NAMALWA (cell line): ENCODE data around the gene CGREF1.
"Not testable (repeated sequence)": the region's sequence is repeated elsewhere in the genome, so short reads cannot be mapped to it uniquely, and the experiment has no call there.

Experiments used
- DNase-seq: peaks from one replicate; pipeline ENCODE4 v3.0.0-alpha.2; 2015; ENCODE audit warnings: low spot score

Gene CGREF1

GRCh38 chr2:27137322-27137935 is 18.5 kb upstream of the CGREF1 start:
- DNase-seq: no peak

DNA sequence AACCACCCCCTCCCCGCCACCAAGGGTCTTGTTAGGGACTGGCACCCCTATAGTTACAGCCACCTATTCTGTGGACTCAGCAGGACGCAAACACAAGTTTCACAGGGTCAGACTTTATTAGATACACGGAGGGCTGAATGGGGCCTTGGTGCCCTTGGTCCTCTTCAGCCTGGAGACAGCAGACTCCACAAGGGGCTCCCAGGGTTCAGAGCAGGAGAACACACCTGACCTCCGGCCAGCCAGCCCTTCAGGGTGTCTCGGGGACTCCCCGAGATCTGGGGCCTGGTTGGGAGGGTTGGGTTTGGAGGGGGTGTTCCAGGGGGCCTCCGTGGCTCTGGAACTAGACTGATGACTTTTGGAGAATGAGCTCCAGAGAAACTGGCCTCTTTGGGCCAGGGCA is 17.8 kb upstream of the CGREF1 start:
- no peak for DNase-seq

DNA sequence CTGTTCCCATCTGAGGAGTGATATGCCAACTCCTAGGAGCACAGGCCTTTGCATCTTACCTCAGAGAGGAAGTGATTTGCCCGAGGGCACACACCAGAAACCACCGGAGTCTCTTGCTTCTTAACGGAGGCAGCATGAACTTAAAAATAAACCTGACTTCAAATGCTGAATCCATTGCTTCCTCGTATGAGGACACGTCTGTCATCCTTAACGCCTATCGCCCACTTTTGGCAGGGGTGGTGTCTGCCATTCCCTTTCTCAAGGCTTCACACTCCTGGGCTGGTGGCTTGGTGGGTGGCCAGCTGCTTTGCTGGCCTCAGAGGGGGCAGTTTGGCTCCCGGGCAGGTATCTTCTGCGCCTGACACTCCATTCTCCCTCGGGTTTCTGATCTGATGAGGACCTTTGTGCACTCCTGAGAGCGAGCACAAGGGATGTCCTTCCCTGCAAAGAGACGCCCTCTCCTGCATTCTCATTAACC is 16.6 kb upstream of the CGREF1 start:
- DNase-seq: no peak

DNA sequence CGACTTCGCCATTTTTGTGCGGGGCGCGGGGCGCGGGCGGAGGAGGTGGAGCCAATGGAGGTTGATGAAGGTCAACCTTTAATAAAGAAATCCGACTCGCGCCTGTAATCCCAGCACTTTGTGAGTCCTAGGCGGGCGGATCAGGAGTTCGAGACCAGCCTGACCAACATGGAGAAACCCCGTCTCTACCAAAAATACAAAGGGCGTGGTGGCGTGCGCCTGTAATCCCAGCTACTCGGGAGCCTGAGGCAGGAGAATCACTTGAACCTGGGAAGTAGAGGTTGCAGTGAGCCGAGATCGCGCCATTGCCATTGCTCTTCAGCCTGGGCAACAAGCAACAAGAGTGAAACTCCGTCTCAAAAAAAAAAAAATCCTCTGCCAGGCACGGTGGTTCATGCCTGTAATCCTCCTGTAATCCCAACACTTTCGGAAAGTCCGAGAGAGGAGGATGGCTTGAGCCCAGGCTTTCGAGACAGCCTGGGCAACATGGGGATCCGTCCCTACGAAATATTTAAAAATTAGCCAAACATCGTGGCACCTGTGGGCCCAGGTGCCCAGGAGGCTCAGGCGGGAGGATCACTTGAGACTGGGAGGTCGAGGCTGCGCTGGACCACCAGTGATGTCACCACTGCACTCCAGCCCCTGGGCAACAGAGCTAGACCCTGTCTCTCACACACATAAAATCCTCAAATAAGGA is 16.0 kb upstream of the CGREF1 start:
- DNase-seq: no peak

- peak; percentile 97 for DNase-seq
Observed at GRCh38 chr2:27133905-27134780, 15.2 kb upstream of the CGREF1 start, which contains the start of gene PREB. Gene PREB, minus strand, starts transcription at chr2:27134636. Its CDS starts 215 bp downstream, at chr2:27134421.

GRCh38 chr2:27133195-27133875 is 14.4 kb upstream of the CGREF1 start:
- DNase-seq: no peak

DNA sequence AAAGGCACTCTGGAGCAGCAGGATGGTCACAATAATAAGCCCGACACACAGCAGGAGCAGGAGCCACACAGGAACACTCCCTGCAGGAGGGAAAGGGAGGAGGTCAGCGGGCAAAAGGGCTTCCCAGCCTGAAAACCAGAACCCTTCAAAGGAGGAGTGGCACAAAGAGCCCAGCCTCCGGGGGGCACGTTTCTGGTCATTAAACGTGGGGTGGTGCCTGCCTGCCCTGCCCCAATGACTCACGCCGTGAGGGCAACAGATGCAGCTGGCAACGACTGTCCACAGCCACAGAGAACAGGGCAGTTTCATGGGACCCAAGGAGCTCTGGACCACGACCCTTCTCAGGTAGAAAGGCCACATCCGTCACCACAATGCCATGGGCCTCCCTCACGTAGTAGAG is 12.5 kb upstream of the CGREF1 start:
- DNase-seq: no peak

- no peak for DNase-seq
Observed at GRCh38 chr2:27130396-27130795, 11.5 kb upstream of the CGREF1 start.

DNA sequence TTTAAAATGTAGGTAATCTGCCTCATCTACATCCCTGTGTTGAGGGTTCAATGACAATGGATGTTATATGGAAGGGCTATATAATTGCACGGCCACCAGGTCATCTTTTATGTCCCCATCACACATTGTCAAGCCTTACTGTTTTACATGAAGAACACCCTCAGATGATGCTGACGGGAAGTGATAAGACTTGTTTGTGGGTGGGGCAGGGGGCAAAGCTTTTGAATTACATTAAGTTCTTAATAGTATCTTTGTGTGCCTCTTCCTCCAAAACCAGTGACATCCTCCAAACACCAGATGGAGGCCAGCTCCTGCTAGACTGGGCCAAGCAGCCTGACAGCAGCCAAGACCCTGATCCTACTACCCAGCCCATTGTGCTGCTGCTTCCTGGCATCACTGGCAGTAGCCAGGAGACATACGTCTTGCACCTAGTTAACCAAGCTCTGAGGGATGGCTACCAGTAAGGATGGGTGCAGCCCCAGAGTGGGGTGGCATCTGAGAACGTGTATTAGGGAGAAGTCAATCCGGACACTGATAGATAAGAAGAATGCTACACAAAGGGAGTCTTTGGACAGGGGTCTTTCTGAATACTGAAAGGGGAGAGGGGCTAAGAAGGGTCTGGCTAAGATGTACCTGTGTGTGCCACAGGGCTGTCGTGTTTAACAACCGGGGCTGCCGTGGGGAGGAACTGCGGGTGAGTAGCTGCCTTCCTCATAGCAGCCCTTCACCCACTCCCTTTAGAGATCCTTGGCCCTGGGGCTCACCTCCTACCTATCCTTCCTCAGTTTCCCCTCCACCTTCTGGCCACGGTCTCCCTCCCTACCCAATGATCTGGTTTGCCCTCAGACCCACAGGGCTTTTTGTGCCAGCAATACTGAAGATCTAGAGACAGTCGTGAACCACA is 10.0 kb upstream of the CGREF1 start:
- DNase-seq: no peak

DNA sequence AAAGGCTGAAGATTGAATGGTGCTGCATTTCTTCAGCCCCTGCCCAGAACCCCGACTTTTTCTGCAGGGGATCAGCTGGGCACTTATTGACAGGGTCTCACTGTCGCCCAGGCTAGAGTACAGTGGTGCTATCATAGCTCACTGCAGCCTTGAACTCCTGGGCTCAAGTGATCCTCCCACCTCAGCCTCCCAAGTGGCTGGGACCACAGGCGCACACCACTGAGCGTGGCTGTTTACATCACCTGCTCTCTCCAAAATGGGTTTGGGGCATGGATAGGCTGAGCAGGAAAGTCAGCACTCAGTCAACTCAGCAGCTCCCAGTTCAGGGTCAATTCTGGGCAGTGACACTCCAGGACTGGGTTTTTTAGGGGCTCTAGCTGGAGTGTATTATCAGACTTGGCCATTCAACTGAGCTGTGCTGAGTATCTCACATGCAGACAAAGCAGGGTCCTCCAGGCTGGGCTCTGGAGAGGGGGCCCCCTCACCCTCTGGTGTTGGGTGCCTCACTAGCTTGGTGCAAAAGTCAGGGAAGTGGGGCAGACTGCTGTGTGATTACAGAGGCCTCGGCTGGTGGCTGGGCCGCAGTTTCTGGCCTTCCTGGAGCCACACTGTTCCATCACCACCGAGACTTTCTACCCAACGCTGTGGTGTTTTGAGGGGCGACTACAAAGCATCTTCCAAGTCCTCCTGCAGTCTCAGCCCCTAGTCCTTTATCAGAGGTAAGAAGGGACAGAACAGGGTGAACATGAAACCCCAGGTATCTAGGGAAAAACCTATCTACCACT is 9.1 kb upstream of the CGREF1 start:
- DNase-seq: no peak

- DNase-seq: no peak
Observed at GRCh38 chr2:27126252-27126710, 7.4 kb upstream of the CGREF1 start.

GRCh38 chr2:27125104-27125503 is 6.2 kb upstream of the CGREF1 start:
- no peak for DNase-seq

DNA sequence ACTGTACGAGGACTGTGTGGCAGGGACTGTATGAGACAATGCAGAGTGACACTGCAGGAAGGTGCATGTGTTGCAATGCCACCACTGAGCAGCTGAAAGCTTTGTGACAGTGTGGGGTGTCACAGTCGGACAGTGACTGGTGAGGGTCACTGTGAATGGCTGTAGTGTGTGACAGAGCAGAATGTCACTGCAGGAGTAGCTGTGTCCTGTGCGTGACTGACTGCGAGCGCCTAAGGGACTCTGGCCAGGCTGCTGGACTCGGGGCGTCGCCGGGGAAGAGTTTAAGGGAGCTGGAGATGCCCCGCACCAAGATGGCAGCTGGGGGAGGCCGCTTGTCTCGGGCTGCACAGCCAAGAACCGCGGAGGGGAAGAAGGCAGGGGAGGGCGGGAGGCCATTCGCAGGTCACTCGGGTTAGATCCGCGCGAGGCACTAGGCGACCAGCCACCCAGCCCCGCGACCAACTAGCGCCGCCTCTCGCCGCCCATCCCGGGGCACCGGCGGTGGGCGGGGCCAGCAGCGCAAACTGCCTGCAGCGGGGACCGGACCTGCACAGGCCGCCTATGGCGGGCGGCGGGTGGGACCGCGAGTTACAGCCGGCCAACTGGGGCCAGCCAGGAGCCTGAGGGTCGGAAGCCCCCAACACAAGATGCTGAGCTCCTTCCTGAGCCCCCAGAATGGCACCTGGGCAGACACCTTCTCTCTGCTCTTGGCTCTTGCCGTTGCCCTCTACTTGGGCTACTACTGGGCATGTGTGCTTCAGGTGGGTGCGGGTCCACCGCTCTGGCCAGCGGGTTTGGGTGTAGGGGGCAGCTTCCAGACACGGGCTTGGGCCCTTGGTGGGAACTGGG is 4.6 kb upstream of the CGREF1 start, which contains the start of gene ABHD1:
TSS of gene ABHD1 (plus strand) at position 514 of the 849 bp plus-strand sequence. CDS start at position 648, 134 bp downstream.
- no peak for DNase-seq

DNA sequence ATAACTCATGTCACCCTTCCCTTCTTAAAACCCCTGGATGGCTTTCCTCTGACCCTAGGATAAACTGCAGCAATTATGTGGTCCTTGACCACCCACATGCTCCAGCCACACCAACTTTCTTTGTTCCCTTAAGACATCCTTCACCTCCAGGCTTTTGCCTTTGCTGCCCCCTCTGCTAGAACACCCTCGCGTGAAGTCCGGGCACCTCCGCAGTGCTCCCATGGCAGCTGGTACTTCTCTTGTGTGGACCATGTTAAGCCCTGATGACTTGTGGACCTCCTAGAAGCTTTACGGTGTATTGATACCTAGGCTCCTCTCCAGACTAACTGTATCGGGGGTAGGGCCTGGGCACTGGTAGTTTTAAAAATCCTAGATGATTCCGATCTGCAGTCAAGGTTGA is 3.9 kb upstream of the CGREF1 start:
- no peak for DNase-seq

- DNase-seq: no peak
Observed at GRCh38 chr2:27121906-27122305, 3.0 kb upstream of the CGREF1 start.

DNA sequence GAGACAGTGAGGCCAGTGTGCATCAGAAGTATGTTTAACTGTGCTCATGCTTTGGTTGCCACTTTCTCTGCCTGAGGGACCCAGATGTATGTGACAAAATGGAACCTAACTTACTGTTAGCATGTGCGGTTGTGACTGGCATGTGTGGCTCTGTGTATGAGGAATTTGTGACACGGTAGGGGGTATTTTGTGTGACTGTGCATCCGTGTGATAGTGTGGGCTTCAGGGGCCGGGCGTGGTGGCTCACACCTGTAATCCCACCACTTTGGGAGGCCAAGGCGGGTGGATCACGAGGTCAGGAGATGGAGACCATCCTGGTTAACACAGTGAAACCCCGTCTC is 372 bp upstream of the CGREF1 start:
- not testable (repeated sequence) for DNase-seq

DNA sequence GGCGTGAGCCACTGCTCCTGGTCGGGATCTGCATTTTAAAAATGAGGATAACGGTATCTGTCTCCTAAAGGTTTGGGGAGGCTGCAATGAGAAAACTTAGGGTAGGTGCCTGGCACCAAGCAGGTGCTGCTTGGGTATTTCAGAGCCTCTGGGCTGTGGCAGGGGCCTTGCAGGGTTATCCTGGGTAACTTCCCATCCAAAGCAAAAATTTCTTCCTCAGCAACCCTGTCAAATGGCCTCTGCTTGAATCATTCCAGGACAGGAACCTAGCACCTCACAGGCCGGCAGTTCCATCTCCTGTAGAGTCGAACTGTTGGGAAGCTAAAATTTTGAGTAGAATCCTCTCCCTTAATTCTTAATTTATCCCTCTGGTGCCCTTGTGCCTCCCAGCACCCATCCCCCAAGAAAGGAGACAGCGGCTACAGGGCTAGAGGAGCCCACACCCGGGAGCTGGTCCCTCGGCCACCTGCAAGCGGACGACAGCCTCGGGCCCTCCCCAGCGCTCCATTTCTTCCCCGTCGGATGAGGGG is 868 bp downstream of the CGREF1 start:
- DNase-seq: no peak

GRCh38 chr2:27115519-27115918 is 3.4 kb downstream of the CGREF1 start:
- DNase-seq: no peak
